Kidney epithelial cell (primary cell): ENCODE results near the gene DLG3. TPM values are rescaled to one million over a fixed set of nuclear protein-coding genes. Genes with fewer than 3 reads are reported as not detected.

ENCODE experiments used
- DNase-seq: peaks from one replicate; pipeline ENCODE4 v3.0.0-alpha.2; 2010; ENCODE audit warnings: low read depth
- H3K27me3 ChIP-seq: 2 replicates; pipeline ENCODE4 v1.6.0; 2011; ENCODE audit warnings: low read length; ENCODE audit not compliant: control insufficient read depth, insufficient read depth
- H3K36me3 ChIP-seq: 2 replicates; pipeline ENCODE4 v1.5.1; 2011; ENCODE audit warnings: low read length; ENCODE audit not compliant: control insufficient read depth, insufficient read depth
- H3K4me3 ChIP-seq: 2 replicates; pipeline ENCODE4 v1.5.1; 2011; ENCODE audit warnings: low read depth, mild to moderate bottlenecking, control low read depth, low read length
- CTCF ChIP-seq: IDR thresholded peaks from 2 replicates; pipeline ENCODE4 v1.5.1; 2011; ENCODE audit warnings: mild to moderate bottlenecking, moderate library complexity, low read length, control low read depth, inconsistent platforms; ENCODE audit not compliant: insufficient read depth, poor library complexity, severe bottlenecking
- total RNA-seq: library from RNA; depleted of rRNA; stranded (reverse); fragments of >200 nt; gene quantifications from 2 replicates; pipeline ENCODE4 v1.2.3, GENCODE V29; 2015

Gene DLG3
- total RNA-seq, 1 donor from 2014 or later: 37.6 TPM

GRCh38 chrX:70488856-70489255 is 44.2 kb downstream of the DLG3 start:
- TF ChIP-seq CTCF: no peak
- Histone ChIP-seq H3K36me3 (no peaks in the 10 kb centered on the region), H3K4me3 (no peak overlapping the region), H3K27me3 (no peaks in the 10 kb centered on the region)
- no peak for DNase-seq

GRCh38 chrX:70494441-70494840 is 49.8 kb downstream of the DLG3 start:
- no peak for TF ChIP-seq CTCF
- Histone ChIP-seq H3K27me3 (no peaks in the 10 kb centered on the region), H3K36me3 (no peaks in the 10 kb centered on the region), H3K4me3 (no peak overlapping the region)
- no peak for DNase-seq

- no peak for DNase-seq
- TF ChIP-seq CTCF: no peak
Measured at GRCh38 chrX:70496491-70496890, 51.9 kb downstream of the DLG3 start.

GRCh38 chrX:70497026-70497425 is 52.4 kb downstream of the DLG3 start:
- Histone ChIP-seq H3K36me3 (no peaks in the 10 kb centered on the region), H3K4me3 (no peak overlapping the region), H3K27me3 (no peaks in the 10 kb centered on the region)
- no peak for TF ChIP-seq CTCF
- DNase-seq: no peak

More at GRCh38 chrX:70496491-70496890, 51.9 kb downstream of the DLG3 start:
- Histone ChIP-seq H3K27me3 (no peaks in the 10 kb centered on the region), H3K36me3 (no peaks in the 10 kb centered on the region), H3K4me3 (no peak overlapping the region)

- Histone ChIP-seq H3K4me3 (no peak overlapping the region), H3K27me3 (no peaks in the 10 kb centered on the region), H3K36me3 (no peaks in the 10 kb centered on the region)
- DNase-seq: no peak
- TF ChIP-seq CTCF: no peak
Measured at GRCh38 chrX:70498129-70498528, 53.5 kb downstream of the DLG3 start.

GRCh38 chrX:70500826-70501225 is 56.2 kb downstream of the DLG3 start:
- DNase-seq: no peak
- Histone ChIP-seq H3K27me3 (no peaks in the 10 kb centered on the region), H3K36me3 (no peaks in the 10 kb centered on the region), H3K4me3 (no peak overlapping the region)
- no peak for TF ChIP-seq CTCF
